ENCODE measurements around the gene BCL11A. TPM values are rescaled to one million over a fixed set of nuclear protein-coding genes. Genes with fewer than 3 reads are reported as not detected.

Gene BCL11A
- total RNA-seq, 6 donors from 2014 or later: 2.7 to 12.7 (median 5.4) TPM

GRCh38 chr2:60479226-60480088 is 74.0 kb downstream of the BCL11A start:
- WGBS, 2 donors: 79 to 82% methylated on average over 16 to 22 of the region's 22 CpGs
- TF ChIP-seq EP300 (IDR thresholded peaks at IDR 0.05) (no peak), POLR2AphosphoS5 (IDR thresholded peaks at IDR 0.05) (no peak)
- no peak for ATAC-seq (ENCODE audit: low FRiP score in 2 of 2)
- peaks cover 0 to 37% (median 20%) of the 10 kb centered on the region in 4 donors for H3K4me1 ChIP-seq
- no peaks in the 10 kb centered on the region for H3K9me3 ChIP-seq
- H3K4me3 ChIP-seq: no peak overlapping the region
- H3K27ac ChIP-seq: no peak overlapping the region
- peak in 1 of 2 donors; percentile 29 for DNase-seq
- H3K36me3 ChIP-seq: no peaks in the 10 kb centered on the region
- no peaks in the 10 kb centered on the region for H3K27me3 ChIP-seq

DNA sequence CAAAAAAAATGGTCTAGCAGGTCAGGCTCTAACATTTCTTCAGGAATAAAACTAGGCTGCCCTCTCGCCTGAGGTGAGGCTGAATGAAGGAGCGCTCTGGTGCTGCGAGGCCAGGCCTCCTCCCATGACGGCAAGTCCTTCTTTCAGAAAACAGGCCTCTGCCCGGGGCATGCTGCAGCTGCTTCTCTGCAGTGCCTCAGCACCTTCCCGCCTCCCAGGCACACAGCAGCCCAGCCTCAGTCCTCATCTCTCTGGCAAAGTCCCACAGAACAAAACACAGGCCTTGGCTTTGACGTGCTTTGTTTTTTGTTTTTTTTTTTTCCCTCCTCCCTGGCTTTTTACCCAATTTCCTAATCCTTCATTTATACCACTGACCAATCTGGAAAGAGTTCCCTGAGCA is 74.8 kb downstream of the BCL11A start:
- Histone ChIP-seq H3K27me3 (no peaks in the 10 kb centered on the region), H3K4me1 (peaks cover 0 to 34% (median 19%) of the 10 kb centered on the region in 4 donors), H3K4me3 (no peak overlapping the region), H3K27ac (no peak overlapping the region), H3K9me3 (no peaks in the 10 kb centered on the region), H3K36me3 (no peaks in the 10 kb centered on the region)
- WGBS, 2 donors: 85 to 86% methylated on average over 5 to 7 of the region's 7 CpGs
- peak in 1 of 2 donors; percentile 24 for DNase-seq
- no peak for ATAC-seq (ENCODE audit: low FRiP score in 2 of 2)
- TF ChIP-seq CTCF (IDR thresholded peaks at IDR 0.05) (no peak), POLR2AphosphoS5 (IDR thresholded peaks at IDR 0.05) (no peak), EP300 (IDR thresholded peaks at IDR 0.05) (no peak), POLR2A (IDR thresholded peaks at IDR 0.05) (no peak)

DNA sequence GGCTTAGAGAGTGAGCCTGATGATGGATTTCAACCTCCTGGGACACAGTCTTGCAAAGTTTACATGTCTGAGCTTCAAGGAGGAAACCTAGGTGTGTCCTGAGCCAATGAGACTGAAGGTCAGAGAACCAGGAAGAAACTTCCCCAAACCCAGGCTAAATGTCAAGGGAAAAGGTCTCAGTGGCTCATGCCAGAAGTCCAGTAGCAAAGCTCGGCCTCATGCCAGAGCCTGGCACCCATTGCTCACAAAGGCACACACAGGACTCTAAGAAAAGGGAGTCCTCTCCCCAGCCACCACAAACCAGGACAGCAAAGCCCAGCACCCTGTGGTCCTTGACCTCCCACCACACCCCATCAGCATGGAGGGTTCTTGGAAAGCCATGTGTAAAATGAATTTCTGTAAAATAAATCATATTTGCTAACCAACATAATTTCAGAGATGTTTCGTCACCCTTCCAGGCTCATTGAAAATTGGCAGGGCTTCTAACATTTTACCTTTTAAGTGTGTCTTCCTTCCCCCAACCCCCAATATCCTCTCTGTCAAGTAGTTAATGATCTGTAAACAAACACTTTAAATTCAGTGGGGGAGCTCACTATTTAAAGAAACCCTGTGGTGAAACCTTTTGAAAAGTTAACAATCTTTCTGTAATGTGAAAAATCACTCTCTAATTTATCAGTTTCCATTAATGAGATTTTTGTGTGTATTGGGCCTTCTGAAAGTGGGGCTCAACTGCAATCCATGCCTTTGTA is 77.1 kb downstream of the BCL11A start:
- no peaks in the 10 kb centered on the region for H3K9me3 ChIP-seq
- no peak overlapping the region for H3K4me3 ChIP-seq
- no peaks in the 10 kb centered on the region for H3K27me3 ChIP-seq
- no peak for ATAC-seq (ENCODE audit: low FRiP score in 2 of 2)
- DNase-seq: peak in 1 of 2 donors; percentile 68
- peaks cover 0 to 26% (median 11%) of the 10 kb centered on the region in 4 donors for H3K4me1 ChIP-seq
- 39 to 58% methylated on average over 2 of the region's 2 CpGs for WGBS, 2 donors
- H3K27ac ChIP-seq: no peak overlapping the region
- no peak for TF ChIP-seq POLR2A (IDR thresholded peaks at IDR 0.05)
- TF ChIP-seq EP300 (IDR thresholded peaks at IDR 0.05): no peak
- no peak for TF ChIP-seq CTCF (IDR thresholded peaks at IDR 0.05)
- TF ChIP-seq POLR2AphosphoS5 (IDR thresholded peaks at IDR 0.05): no peak
- no peaks in the 10 kb centered on the region for H3K36me3 ChIP-seq

GRCh38 chr2:60475123-60475830 is 78.2 kb downstream of the BCL11A start:
- no peaks in the 10 kb centered on the region for H3K36me3 ChIP-seq
- no peak overlapping the region for H3K27ac ChIP-seq
- TF ChIP-seq POLR2AphosphoS5 (IDR thresholded peaks at IDR 0.05) (no peak), POLR2A (IDR thresholded peaks at IDR 0.05) (no peak), CTCF (IDR thresholded peaks at IDR 0.05) (no peak), EP300 (IDR thresholded peaks at IDR 0.05) (no peak)
- 91 to 95% methylated on average over 6 of the region's 6 CpGs for WGBS, 2 donors
- H3K9me3 ChIP-seq: no peaks in the 10 kb centered on the region
- H3K4me3 ChIP-seq: no peak overlapping the region
- DNase-seq: no peak
- peaks cover 0 to 26% (median 8%) of the 10 kb centered on the region in 4 donors for H3K4me1 ChIP-seq
- H3K27me3 ChIP-seq: no peaks in the 10 kb centered on the region
- ATAC-seq (ENCODE audit: low FRiP score in 2 of 2): no peak

DNA sequence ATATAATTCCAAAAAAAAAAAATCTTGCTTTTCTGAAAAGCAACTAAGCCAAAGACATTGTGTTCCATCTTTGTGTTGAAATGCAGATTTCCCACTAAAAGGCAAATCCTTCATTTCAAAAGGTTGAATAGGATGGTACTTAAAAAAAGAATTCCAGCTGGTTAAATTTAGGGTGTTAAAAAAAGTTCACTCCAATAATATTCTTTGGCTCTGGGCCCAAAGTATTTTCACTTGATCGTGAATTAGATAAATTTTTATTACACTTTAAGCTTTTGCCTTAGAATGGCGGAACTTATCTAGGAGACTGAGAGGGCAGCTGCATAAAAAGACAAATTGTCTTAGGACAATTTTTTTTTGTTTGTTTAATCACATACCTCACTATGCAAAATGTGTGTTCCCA is 79.2 kb downstream of the BCL11A start:
- ATAC-seq (ENCODE audit: low FRiP score in 2 of 2) (no peak), DNase-seq (no peak)
- H3K27me3 ChIP-seq: no peaks in the 10 kb centered on the region
- H3K36me3 ChIP-seq: no peaks in the 10 kb centered on the region
- H3K4me3 ChIP-seq: no peak overlapping the region
- TF ChIP-seq CTCF (IDR thresholded peaks at IDR 0.05) (no peak), EP300 (IDR thresholded peaks at IDR 0.05) (no peak), POLR2A (IDR thresholded peaks at IDR 0.05) (no peak), POLR2AphosphoS5 (IDR thresholded peaks at IDR 0.05) (no peak)
- peaks cover 0 to 19% (median 6%) of the 10 kb centered on the region in 4 donors for H3K4me1 ChIP-seq
- H3K9me3 ChIP-seq: no peaks in the 10 kb centered on the region
- WGBS, 2 donors: 70 to 71% methylated on average over 2 of the region's 2 CpGs
- no peak overlapping the region for H3K27ac ChIP-seq

All from upper lobe of left lung (tissue), 6 donors.